ENCODE results near the gene AEBP1.

DNA sequence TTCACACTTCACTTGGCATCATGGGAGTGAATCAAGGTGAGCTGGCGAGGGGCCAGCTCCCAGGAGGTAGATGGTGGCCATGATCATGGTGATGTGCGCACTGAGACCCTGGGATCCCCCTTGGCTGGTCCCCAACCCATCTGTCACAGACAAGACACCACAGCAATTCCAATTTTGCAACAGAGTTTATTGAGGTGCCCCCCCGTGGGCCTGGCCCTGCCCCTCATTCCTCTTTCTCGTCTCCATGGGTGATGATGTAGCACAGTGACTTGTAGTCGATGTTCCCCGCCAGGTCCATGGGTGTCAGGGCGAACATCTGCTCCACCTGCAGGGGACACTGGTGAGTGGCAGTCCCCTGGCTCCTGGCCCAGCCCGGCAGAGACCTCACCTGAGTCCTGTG, 34.6 kb downstream of the AEBP1 start:
- TF ChIP-seq, protein P1, sequence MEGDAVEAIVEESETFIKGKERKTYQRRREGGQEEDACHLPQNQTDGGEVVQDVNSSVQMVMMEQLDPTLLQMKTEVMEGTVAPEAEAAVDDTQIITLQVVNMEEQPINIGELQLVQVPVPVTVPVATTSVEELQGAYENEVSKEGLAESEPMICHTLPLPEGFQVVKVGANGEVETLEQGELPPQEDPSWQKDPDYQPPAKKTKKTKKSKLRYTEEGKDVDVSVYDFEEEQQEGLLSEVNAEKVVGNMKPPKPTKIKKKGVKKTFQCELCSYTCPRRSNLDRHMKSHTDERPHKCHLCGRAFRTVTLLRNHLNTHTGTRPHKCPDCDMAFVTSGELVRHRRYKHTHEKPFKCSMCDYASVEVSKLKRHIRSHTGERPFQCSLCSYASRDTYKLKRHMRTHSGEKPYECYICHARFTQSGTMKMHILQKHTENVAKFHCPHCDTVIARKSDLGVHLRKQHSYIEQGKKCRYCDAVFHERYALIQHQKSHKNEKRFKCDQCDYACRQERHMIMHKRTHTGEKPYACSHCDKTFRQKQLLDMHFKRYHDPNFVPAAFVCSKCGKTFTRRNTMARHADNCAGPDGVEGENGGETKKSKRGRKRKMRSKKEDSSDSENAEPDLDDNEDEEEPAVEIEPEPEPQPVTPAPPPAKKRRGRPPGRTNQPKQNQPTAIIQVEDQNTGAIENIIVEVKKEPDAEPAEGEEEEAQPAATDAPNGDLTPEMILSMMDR (conservative IDR thresholded peaks at IDR 0.05; ENCODE audit: low read depth in 2 of 2) = peak in 1 of 2 experiments; percentile 54; a peak in 3 of 4 replicates
- TF ChIP-seq EZH2 (IDR thresholded peaks at IDR 0.05; ENCODE audit: low read depth, unreplicated experiment) (no peak), EZH2phosphoT487 (IDR thresholded peaks at IDR 0.05; ENCODE audit: unreplicated experiment) (no peak), POLR2AphosphoS5 (IDR thresholded peaks at IDR 0.05; ENCODE audit: low read depth) (no peak), JUNB (IDR thresholded peaks at IDR 0.05; ENCODE audit: unreplicated experiment) (no peak)
